GM19025 (cell line): ENCODE measurements around the gene TTC34.
"Not testable (repeated sequence)": the region's sequence is repeated elsewhere in the genome, so short reads cannot be mapped to it uniquely, and the experiment has no call there.

ENCODE experiments used
- ATAC-seq: cut with Tn5 transposase; IDR thresholded peaks from one replicate; pipeline ENCODE4 v1.9.1; 2021; ENCODE audit warnings: mild to moderate bottlenecking, low read depth, moderate library complexity; ENCODE audit not compliant: unreplicated experiment

TTC34 gene

DNA sequence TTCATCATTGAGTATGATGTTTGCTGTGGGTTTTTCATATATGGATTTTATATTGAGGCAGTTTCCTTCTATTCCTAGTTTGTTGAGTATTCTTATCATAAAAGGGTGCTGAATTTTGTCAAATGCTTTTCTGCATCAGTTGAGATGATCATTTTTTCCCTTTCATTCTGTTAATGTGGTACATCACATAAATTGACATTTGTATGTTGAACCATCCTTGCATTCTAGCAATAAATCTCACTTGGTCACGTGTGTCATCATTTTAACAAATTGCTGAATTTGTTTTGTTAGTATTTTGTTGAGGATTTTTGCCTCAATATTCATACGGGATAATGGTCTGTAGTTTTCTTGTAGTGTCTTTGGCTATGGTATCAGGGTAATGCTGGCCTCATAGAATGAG, 19.9 kb downstream of the TTC34 start:
- no peak for ATAC-seq

DNA sequence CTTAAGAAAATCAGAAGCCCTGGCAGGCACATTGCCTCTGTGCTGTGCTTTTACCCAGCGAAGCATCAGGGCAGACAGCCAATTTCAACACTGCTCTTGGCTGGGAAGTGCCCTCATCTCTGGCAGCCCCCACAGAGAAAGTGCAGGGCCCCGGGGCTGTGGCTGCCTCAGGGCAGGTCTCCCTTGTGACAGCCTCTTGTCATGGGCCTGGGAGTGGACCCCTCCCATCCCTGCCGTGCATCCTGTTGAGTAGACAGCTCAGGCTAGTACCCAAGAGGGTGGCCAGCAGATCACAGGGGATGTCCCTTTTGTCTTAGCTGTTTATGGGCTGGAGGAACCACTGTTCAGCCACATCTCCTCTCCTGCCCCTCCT, 23.3 kb downstream of the TTC34 start:
- ATAC-seq: no peak

DNA sequence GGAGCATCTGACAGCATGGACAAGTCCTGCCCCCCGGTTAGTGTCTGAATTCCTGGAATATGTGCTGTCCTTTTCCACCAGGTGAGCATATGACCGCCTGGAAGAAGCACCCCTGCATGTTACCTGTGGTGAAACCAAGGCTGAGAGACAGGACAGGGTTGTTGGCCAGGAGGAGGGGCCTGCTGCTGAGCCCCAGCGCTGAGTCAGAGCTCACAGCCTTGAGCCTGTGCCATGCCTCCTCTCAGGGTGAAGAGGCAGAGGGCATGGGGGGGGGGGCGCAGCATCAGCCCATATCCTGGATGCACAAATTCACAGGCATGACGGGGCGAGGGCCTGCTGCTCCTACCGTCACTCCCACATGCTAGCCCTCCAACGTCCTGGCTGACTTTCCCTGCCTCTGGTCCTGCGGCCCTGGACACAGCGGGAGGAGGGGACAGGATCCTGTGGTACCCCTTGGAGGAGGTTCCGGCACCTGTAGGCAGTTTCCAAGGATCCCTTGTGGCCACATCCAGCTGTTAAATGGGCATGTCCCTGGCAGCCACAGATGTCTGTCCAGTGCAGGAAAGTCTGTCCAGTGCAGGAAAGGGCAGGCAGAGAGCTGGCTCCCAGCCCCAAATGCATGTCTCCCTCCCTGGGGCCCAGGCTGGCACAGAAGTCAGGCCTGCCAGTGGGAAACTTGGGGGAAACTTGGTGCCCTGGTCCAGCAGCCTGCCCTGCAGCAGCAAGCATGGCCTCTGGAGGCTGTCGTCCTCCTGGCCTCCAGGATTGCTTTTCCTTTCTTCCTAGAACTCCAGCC, 23.9 kb downstream of the TTC34 start:
- no peak for ATAC-seq

DNA sequence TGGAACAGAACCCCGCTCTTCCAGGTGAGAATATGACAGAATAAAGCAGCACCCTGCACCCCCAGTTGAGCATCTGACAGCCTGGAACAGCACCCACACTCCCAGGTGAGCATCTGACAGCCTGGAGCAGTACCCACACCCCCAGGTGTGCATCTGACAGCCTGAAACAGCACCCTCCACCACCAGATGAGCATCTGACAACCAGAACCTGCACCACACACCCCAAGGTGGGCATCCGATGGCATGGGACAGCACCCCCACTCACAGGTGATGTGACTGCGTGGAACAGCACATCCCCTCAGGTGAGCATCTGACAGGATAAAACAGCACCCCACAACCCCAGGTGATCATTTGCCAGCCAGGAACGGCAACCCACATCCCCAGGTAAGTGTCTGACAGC, 26.2 kb downstream of the TTC34 start:
- ATAC-seq: not testable (repeated sequence)

DNA sequence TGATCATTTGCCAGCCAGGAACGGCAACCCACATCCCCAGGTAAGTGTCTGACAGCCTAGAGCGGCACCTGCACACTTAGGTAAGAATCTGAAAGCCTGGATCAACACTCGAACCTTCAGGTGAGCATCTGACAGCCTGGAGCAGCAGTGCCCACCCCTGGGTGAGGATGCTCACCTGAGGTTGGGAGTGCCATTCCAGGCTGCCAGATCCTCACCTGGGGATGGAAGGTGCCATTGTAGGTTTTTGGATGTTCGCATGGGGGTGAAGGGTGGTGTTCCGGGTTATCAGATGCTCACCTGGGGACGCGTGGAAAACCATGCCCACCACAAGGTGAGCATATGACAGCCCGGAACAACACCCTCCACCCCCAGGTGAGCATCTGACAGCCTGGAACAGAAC, 33.4 kb downstream of the TTC34 start:
- ATAC-seq: not testable (repeated sequence)

DNA sequence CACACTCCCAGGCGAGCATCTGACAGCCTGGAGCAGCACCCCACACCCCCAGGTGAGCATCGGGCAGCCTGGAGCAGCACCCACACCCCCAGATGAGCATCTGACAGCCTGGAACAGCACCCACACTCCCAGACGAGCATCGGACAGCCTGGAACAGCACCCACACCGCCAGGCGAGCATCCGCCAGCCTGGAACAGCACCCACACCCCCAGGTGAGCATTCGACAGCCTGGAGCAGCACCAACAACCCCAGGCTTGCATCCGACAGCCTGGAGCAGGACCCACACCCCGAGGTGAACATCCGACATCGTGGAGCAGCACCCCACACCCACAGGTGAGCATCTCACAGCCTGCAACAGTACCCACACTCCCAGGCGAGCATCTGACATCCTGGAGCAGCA, 42.1 kb downstream of the TTC34 start:
- ATAC-seq: not testable (repeated sequence)

DNA sequence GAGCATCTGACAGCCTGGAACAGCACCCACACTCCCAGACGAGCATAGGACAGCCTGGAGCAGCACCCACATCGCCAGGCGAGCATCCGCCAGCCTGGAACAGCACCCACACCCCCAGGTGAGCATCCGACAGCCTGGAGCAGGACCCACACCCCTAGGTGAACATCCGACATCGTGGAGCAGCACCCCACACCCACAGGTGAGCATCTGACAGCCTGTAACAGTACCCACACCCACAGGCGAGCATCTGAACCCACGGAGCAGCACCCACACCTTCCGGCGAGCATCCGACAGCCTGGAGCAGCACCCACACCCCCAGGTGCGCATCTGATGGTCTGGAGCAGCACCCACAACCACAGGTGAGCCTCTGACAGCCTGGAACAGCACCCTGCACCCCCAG, 44.0 kb downstream of the TTC34 start:
- not testable (repeated sequence) for ATAC-seq

DNA sequence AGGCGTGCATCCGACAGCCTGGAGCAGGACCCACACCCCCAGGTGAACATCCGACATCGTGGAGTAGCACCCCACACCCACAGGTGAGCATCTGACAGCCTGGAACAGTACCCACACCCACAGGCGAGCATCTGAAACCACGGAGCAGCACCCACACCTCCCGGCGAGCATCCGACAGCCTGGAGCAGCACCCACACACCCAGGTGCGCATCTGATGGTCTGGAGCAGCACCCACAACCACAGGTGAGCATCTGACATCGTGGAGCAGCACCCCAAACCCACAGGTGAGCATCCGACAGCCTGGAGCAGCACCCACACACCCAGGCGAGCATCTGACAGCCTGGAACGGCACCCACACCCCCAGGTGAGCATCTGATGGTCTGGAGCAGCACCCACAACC, 46.1 kb downstream of the TTC34 start:
- ATAC-seq: not testable (repeated sequence)

DNA sequence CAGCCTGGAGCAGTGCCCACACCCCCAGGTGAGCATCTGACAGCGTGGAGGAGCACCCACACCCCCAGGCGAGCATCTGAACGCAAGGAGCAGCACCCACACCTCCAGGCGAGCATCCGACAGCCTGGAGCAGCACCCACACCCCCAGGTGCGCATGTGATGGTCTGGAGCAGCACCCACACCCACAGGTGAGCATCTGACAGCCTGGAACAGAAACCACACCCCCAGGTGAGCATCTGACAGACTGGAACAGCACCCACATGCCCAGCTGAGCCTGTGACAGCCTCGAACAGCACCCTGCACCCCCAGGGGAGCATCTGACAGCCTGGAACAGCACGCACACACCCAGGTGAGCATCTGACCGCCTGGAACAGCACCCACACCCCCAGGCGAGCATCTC, 46.9 kb downstream of the TTC34 start:
- ATAC-seq: not testable (repeated sequence)

DNA sequence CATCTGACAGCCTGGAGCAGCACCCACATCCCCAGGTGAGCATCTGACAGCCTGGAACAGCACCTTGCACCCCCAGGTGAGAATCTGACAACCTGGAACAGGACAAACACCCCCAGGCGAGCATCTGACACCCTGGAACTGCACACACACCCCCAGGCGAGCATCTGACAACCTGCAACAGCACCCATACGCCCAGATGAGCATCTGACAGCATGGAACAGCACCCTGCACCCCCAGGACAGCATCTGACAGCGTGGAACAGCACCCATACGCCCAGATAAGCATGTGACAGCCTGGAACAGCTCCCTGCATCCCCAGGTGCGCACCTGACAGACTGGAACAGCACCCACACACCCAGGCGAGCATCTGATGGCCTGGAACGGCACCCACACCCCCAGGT, 49.0 kb downstream of the TTC34 start:
- not testable (repeated sequence) for ATAC-seq

DNA sequence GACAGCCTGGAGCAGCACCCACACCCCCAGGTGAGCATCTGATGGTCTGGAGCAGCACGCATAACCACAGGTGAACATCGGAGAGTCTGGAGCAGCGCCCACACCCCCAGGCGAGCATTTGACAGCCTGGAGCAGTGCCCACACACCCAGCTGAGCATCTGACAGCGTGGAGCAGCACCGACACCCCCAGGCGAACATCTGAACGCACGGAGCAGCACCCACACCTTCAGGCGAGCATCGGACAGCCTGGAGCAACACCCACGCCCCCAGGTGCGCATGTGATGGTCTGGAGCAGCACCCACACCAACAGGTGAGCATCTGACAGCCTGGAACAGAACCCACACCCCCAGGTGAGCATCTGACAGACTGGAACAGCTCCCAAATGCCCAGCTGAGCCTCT, 49.6 kb downstream of the TTC34 start:
- not testable (repeated sequence) for ATAC-seq

DNA sequence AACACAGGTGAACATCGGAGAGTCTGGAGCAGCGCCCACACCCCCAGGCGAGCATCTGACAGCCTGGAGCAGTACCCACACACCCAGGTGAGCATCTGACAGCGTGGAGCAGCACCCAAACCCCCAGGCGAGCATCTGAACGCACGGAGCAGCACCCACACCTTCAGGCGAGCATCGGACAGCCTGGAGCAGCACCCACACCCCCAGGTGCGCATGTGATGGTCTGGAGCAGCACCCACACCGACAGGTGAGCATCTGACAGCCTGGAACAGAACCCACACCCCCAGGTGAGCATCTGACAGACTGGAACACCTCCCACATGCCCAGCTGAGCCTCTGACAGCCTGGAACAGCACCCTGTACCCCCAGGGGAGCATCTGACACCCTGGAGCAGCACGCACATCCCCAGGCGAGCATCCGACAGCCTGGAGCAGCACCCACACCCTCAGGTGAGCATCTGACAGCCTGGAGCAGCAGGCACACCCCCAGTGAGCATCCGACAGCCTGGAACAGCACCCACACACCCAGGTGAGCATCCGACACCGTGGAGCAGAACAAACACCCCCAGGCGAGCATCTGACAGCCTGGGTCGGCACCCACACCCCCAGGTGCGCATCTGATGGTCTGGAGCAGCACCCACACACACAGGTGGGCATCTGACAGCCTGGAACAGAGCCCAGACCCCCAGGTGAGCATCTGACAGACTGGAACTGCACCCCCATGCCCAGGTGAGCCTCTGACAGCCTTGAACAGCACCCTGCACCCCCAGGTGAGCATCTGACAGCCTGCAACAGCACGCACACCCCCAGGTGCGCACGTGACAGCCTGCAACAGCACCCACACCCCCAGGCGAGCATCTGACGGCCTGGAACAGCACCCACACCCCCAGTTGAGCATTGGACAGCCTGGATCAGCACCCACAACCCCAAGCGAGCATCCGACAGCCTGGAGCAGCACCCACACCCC, 50.4 kb downstream of the TTC34 start:
- not testable (repeated sequence) for ATAC-seq

DNA sequence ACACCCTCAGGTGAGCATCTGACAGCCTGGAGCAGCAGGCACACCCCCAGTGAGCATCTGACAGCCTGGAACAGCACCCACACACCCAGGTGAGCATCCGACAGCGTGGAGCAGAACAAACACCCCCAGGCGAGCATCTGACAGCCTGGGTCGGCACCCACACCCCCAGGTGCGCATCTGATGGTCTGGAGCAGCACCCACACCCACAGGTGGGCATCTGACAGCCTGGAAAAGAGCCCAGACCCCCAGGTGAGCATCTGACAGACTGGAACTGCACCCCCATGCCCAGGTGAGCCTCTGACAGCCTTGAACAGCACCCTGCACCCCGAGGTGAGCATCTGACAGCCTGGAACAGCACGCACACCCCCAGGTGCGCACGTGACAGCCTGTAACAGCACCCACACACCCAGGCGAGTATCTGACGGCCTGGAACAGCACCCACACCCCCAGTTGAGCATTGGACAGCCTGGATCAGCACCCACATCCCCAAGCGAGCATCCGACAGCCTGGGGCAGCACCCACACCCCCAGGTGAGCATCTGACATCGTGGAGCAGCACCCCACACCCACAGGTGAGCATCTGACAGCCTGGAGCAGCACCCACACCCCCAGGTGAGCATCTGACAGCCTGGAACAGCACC, 51.3 kb downstream of the TTC34 start:
- ATAC-seq: not testable (repeated sequence)

DNA sequence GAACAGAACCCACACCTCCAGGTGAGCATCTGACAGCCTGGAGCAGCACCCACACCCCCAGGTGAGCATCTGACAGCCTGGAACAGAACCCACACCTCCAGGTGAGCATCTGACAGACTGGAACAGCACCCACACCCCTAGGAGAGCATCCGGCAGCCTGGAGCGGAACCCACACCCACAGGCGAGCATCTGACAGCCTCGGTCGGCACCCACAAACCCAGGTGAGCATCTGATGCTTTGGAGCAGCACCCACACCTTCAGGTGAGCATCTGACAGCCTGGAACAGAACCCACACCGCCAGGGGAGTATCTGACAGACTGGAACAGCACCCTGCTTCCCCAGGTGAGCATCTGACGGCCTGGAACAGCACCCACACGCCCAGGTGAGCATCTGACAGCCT, 52.9 kb downstream of the TTC34 start:
- not testable (repeated sequence) for ATAC-seq

DNA sequence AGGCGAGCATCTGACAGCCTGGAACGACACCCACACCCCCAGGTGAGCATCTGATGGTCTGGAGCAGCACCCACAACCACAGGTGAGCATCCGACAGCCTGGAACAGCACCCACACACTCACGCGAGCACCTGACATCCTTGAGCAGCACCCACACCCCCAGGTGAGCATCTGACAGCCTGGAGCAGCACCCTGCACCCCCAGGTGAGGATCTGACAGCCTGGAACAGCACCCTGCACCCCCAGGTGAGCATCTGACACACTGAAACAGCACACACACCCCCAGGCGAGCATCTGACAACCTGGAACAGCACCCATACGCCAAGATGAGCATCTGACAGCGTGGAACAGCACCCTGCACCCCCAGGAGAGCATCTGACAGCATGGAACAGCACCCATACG, 106.7 kb downstream of the TTC34 start:
- not testable (repeated sequence) for ATAC-seq

DNA sequence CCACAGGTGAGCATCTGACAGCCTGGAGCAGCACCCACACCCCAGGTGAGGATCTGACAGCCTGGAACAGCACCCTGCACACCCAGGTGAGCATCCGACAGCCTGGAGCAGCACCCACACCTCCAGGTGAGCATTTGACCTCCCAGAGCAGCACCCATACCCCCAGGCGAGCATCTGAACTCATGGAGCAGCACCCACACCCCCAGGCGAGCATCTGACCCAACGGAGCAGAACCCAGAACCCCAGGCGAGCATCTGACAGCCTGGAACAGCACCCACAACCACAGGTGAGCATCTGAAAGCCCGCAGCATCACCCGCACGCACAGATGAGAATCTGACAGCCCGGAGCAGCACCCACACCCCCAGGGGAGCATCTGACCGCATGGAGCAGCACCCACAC, 111.3 kb downstream of the TTC34 start:
- ATAC-seq: not testable (repeated sequence)

DNA sequence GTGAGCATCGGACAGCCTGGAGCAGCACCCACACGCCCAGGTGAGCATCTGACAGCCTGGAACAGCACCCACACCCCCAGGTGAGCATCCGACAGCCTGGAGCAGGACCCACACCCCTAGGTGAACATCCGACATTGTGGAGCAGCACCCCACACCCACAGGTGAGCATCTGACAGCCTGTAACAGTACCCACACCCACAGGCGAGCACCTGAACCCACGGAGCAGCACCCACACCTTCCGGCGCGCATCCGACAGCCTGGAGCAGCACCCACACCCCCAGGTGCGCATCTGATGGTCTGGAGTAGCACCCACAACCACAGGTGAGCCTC, 113.2 kb downstream of the TTC34 start:
- not testable (repeated sequence) for ATAC-seq

DNA sequence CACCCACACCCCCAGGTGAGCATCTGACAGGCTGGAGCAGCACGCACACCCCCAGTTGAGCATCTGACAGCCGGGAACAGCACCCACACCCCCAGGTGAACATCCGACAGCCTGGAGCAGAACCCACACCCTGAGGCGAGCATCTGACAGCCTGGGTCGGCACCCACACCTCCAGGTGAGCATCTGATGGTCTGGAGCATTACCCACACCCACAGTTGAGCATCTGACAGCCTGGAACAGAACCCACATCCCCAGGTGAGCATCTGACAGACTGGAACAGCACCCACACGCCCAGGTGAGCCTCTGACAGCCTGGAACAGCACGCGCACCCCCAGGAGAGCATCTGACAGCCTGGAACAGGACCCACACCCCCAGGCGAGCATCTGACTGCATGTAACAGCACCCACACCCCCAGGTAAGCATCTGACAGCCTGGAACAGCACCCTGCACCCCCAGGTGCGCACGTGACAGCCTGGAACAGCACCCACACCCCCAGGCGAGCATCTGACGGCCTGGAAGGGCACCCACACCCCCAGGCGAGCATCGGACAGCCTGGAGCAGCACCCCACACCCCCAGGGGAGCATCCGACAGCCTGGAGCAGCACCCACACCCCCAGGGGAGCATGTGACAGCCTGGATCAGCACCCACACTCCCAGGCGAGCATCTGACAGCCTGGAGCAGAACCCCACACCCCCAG, 113.7 kb downstream of the TTC34 start:
- ATAC-seq: not testable (repeated sequence)

DNA sequence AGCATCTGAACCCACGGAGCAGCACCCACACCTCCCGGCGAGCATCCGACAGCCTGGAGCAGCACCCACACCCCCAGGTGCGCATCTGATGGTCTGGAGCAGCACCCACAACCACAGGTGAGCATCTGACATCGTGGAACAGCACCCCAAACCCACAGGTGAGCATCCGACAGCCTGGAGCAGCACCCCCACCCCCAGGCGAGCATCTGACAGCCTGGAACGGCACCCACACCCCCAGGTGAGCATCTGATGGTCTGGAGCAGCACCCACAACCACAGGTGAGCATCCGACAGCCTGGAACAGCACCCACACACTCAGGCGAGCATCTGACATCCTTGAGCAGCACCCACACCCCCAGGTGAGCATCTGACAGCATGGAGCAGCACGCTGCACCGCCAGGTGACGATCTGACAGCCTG, 114.3 kb downstream of the TTC34 start:
- ATAC-seq: not testable (repeated sequence)

DNA sequence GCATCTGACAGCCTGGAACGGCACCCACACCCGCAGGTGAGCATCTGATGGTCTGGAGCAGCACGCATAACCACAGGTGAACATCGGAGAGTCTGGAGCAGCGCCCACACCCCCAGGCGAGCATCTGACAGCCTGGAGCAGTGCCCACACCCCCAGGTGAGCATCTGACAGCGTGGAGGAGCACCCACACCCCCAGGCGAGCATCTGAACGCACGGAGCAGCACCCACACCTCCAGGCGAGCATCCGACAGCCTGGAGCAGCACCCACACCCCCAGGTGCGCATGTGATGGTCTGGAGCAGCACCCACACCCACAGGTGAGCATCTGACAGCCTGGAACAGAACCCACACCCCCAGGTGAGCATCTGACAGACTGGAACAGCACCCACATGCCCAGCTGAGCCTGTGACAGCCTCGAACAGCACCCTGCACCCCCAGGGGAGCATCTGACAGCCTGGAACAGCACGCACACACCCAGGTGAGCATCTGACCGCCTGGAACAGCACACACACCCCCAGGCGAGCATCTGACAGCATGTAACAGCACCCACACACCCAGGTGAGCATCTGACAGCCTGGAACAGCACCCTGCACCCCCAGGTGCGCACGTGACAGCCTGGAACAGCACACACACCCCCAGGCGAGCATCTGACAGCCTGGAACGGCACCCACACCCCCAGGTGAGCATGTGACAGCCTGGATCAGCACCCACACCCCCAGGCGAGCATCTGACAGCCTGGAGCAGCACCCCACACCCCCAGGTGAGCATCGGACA, 115.2 kb downstream of the TTC34 start:
- ATAC-seq: not testable (repeated sequence)
